Peyer's patch (tissue), 4 donors: Measurements from ENCODE around the gene KRTAP10-5.

ENCODE experiments used
- CTCF ChIP-seq, 6 experiments: fragments of 450-650 bp in 4 of 6; fragments of 200-600 bp in 2 of 6; sonication (generic) in 1 of 6; IDR thresholded peaks; one replicate each; pipeline ENCODE4 v1.5.1; 2017 to 2019; ENCODE audit warnings: antibody characterized with exemption in 6 of 6, mild to moderate bottlenecking in 3 of 6, moderate library complexity in 1 of 6
- POLR2A ChIP-seq, 2 donors: fragments of 450-650 bp; IDR thresholded peaks; one replicate each; pipeline ENCODE4 v1.5.1; 2017; ENCODE audit warnings: antibody characterized with exemption in 2 of 2, mild to moderate bottlenecking in 2 of 2, moderate library complexity in 2 of 2

- no peak for TF ChIP-seq CTCF (IDR thresholded peaks at IDR 0.05)
- no peak for TF ChIP-seq POLR2A (IDR thresholded peaks at IDR 0.05)
Measured at GRCh38 chr21:44585892-44586291, 5.5 kb upstream of the KRTAP10-5 start.
